Kidney glomerular epithelial cell (primary cell): Measurements from ENCODE around the gene STK4.

ENCODE experiments used
- DNase-seq: peaks from one replicate; lab custom pipeline; 2025; lab: John Stamatoyannopoulos, UW

STK4 gene

GRCh38 chr20:45029884-45030283 is 63.6 kb downstream of the STK4 start:
- no peak for DNase-seq

- DNase-seq = no peak
Measured at GRCh38 chr20:45032276-45032675, 66.0 kb downstream of the STK4 start.

- DNase-seq = no peak
Measured at GRCh38 chr20:45032781-45033180, 66.5 kb downstream of the STK4 start.

- DNase-seq = no peak
Measured at GRCh38 chr20:45034436-45034835, 68.1 kb downstream of the STK4 start.

GRCh38 chr20:45036044-45036755 is 69.9 kb downstream of the STK4 start:
- no peak for DNase-seq

GRCh38 chr20:45037050-45037449 is 70.7 kb downstream of the STK4 start:
- DNase-seq = peak; percentile 14

GRCh38 chr20:45037635-45038034 is 71.3 kb downstream of the STK4 start:
- no peak for DNase-seq

- no peak for DNase-seq
Measured at GRCh38 chr20:45038745-45039474, 72.6 kb downstream of the STK4 start.

- no peak for DNase-seq
Measured at GRCh38 chr20:45039475-45039820, 73.1 kb downstream of the STK4 start.

- no peak for DNase-seq
Measured at GRCh38 chr20:45041464-45042337, 75.4 kb downstream of the STK4 start.

- DNase-seq = no peak
Measured at GRCh38 chr20:45042978-45043377, 76.7 kb downstream of the STK4 start.

- DNase-seq = peak; percentile 57
Measured at GRCh38 chr20:45044084-45044573, 77.8 kb downstream of the STK4 start.

- DNase-seq = no peak
Measured at GRCh38 chr20:45044601-45045000, 78.3 kb downstream of the STK4 start.

- DNase-seq = no peak
Measured at GRCh38 chr20:45047581-45048119, 81.3 kb downstream of the STK4 start.

GRCh38 chr20:45049438-45049837 is 83.1 kb downstream of the STK4 start:
- DNase-seq = no peak

- no peak for DNase-seq
Measured at GRCh38 chr20:45049904-45050471, 83.7 kb downstream of the STK4 start.

GRCh38 chr20:45051204-45052060 is 85.1 kb downstream of the STK4 start:
- no peak for DNase-seq

- peak; percentile 16 for DNase-seq
Measured at GRCh38 chr20:45052698-45053429, 86.6 kb downstream of the STK4 start.

- DNase-seq = no peak
Measured at GRCh38 chr20:45053430-45054351, 87.4 kb downstream of the STK4 start.
